Panc1 (cell line): ENCODE measurements around the gene SULT6B1. TPM values are rescaled to one million over a fixed set of nuclear protein-coding genes. Genes with fewer than 3 reads are reported as not detected.
"Not testable (repeated sequence)": the region's sequence is repeated elsewhere in the genome, so short reads cannot be mapped to it uniquely, and the experiment has no call there.

ENCODE experiments used
- ATAC-seq: fragments of 200-7000 bp; cut with Tn5 transposase; 2 replicates; pipeline ENCODE4 v1.9.1; 2020; ENCODE audit warnings: mild to moderate bottlenecking, moderate library complexity
- BruUV-seq: library from RNA; stranded (reverse); fragments of 400-500 nt; replicated peaks from 2 replicates; lab custom pipeline; 2021; lab: Mats Ljungman, UMichigan
- CTCF ChIA-PET: fragments of 300-600 bp; sonication (Branson Sonifier 250); formaldehyde crosslinking; loops from one replicate; lab custom pipeline; 2022; ENCODE audit warnings: antibody characterized with exemption; lab: Charles Lee
- POLR2A ChIA-PET: fragments of 300-600 bp; sonication (Branson Sonifier 250); formaldehyde crosslinking; loops from one replicate; lab custom pipeline; 2022; ENCODE audit warnings: antibody characterized with exemption; lab: Charles Lee
- DNase-seq: peaks from one replicate; pipeline ENCODE4 v3.0.0-alpha.2; 2010; ENCODE audit warnings: low read depth, low spot score
- H3K27ac ChIP-seq: 2 replicates; pipeline ENCODE4 v1.5.1; 2011; ENCODE audit warnings: mild to moderate bottlenecking, low read length, inconsistent platforms
- H3K27me3 ChIP-seq: fragments of 200-500 bp; sonication (Bioruptor generic); 2 replicates; pipeline ENCODE4 v1.6.0; 2014; ENCODE audit warnings: low read length, inconsistent platforms; ENCODE audit not compliant: control insufficient read depth, insufficient read depth
- H3K36me3 ChIP-seq: fragments of 200-500 bp; sonication (Bioruptor generic); 2 replicates; pipeline ENCODE4 v1.5.1; 2014; ENCODE audit warnings: inconsistent platforms, mild to moderate bottlenecking, low read length, moderate library complexity; ENCODE audit not compliant: control insufficient read depth, insufficient read depth
- H3K4me1 ChIP-seq: 2 replicates; pipeline ENCODE4 v1.5.1; 2011; ENCODE audit warnings: inconsistent platforms, mild to moderate bottlenecking, low read length, moderate library complexity; ENCODE audit not compliant: control insufficient read depth, insufficient read depth
- H3K4me3 ChIP-seq, 2 experiments: 2 replicates each; pipeline ENCODE4 v1.5.1; 2011 to 2012; ENCODE audit warnings: low read depth in 2 of 2, low read length in 2 of 2, mild to moderate bottlenecking in 2 of 2, inconsistent platforms in 1 of 2, moderate library complexity in 1 of 2
- H3K9me3 ChIP-seq: fragments of 200-500 bp; sonication (Bioruptor generic); 2 replicates; pipeline ENCODE4 v1.5.1; 2014; ENCODE audit warnings: low read depth, mild to moderate bottlenecking, inconsistent platforms, low read length, moderate library complexity; ENCODE audit not compliant: control insufficient read depth, insufficient read depth
- CTCF ChIP-seq: fragments of 450-650 bp; IDR thresholded peaks from 2 replicates; pipeline ENCODE4 v1.5.1; 2017; ENCODE audit warnings: mild to moderate bottlenecking
- POLR2AphosphoS5 ChIP-seq: IDR thresholded peaks from 2 replicates; pipeline ENCODE4 v1.6.1; 2012; ENCODE audit warnings: mild to moderate bottlenecking, low read depth, low read length, moderate library complexity
- REST ChIP-seq, 2 experiments: IDR thresholded peaks; 2 replicates each; pipeline ENCODE4 v1.6.1; 2011 to 2012; ENCODE audit warnings: low read depth in 2 of 2, control low read depth in 1 of 2, low read length in 1 of 2, mild to moderate bottlenecking in 1 of 2, moderate library complexity in 1 of 2; ENCODE audit not compliant: insufficient read depth in 1 of 2
- SIN3A ChIP-seq: IDR thresholded peaks from 2 replicates; pipeline ENCODE4 v1.6.1; 2012; ENCODE audit warnings: low read depth, mild to moderate bottlenecking, low read length, moderate library complexity, borderline replicate concordance; ENCODE audit not compliant: insufficient read depth
- TCF7L2 ChIP-seq: IDR thresholded peaks from 2 replicates; pipeline ENCODE4 v1.6.1; 2011; ENCODE audit warnings: mild to moderate bottlenecking, low read depth, low read length, inconsistent platforms
- in situ Hi-C: cut with HindIII; loops from 2 replicates; pipeline ENCODE4 v1.10.0; 2016; ENCODE audit warnings: low sequenced_read_pairs, low pct_unique_long_range_greater_than_20kb
- intact Hi-C: fragments of 100-400 bp; cut with micrococcal nuclease; formaldehyde crosslinking; loops from one replicate; pipeline ENCODE4 v1.10.0; 2022; ENCODE audit not compliant: unreplicated experiment
- total RNA-seq: library from RNA; stranded (reverse); gene quantifications from one replicate; pipeline ENCODE4 v1.2.1, GENCODE V29; 2021; ENCODE audit not compliant: unreplicated experiment

The SULT6B1 gene
- total RNA-seq, 1 experiment from 2014 or later = not detected

- no peak overlapping the region for H3K4me3 ChIP-seq
- no peaks in the 10 kb centered on the region for H3K27me3 ChIP-seq
- no TSS peak for BruUV-seq
- POLR2A ChIA-PET = no interaction called here
- ATAC-seq = no peak
- no peaks in the 10 kb centered on the region for H3K4me1 ChIP-seq
- no peak overlapping the region for H3K27ac ChIP-seq
- intact Hi-C loops = no loop called here
- H3K36me3 ChIP-seq = peaks cover 21% of the 10 kb centered on the region
- DNase-seq = no peak
- in situ Hi-C loops = no loop called here
- CTCF ChIA-PET = no interaction called here
- H3K9me3 ChIP-seq = peaks cover 1% of the 10 kb centered on the region; the same call in 1 of the 2 replicates
- TF ChIP-seq POLR2AphosphoS5 = no peak
- TF ChIP-seq SIN3A = no peak
- no peak for TF ChIP-seq REST (IDR thresholded peaks at IDR 0.05; ENCODE audit: insufficient read depth in 1 of 2, low read depth in 2 of 2, low read length in 1 of 2)
- TF ChIP-seq CTCF = no peak
- no peak for TF ChIP-seq TCF7L2
Measured at GRCh38 chr2:37198681-37199065, 10.2 kb upstream of the SULT6B1 start.

- intact Hi-C loops (no loop called here), in situ Hi-C loops (no loop called here)
- H3K27ac ChIP-seq = peak within 1 kb of the TSS; percentile 97
- peak; percentile 65 for DNase-seq
- peak; percentile 91 for ATAC-seq
- peak within 1 kb of the TSS; percentile 75 to 77 for H3K4me3 ChIP-seq
- ChIA-PET CTCF (no interaction called here), POLR2A (no interaction called here)
- no peaks in the 10 kb centered on the region for H3K4me1 ChIP-seq
- H3K9me3 ChIP-seq = no peaks in the 10 kb centered on the region
- no peaks in the 10 kb centered on the region for H3K27me3 ChIP-seq
- TF ChIP-seq REST (IDR thresholded peaks at IDR 0.05; ENCODE audit: insufficient read depth in 1 of 2, low read depth in 2 of 2, low read length in 1 of 2) (no peak), SIN3A (no peak), CTCF (no peak), POLR2AphosphoS5 (peak; percentile 92), TCF7L2 (0 out of 2 replicates have a peak, but pooled peaks have one; percentile 15)
- H3K36me3 ChIP-seq = peaks cover 7% of the 10 kb centered on the region
- no TSS peak for BruUV-seq
Measured at GRCh38 chr2:37196320-37197195, 8.1 kb upstream of the SULT6B1 start, which contains the start of gene CEBPZOS. TSS of gene CEBPZOS (plus strand) at chr2:37196496. CDS start at chr2:37199705, 3,209 bp downstream.

GRCh38 chr2:37195862-37196319 lies 7.4 kb upstream of the SULT6B1 start:
- H3K9me3 ChIP-seq, H3K4me1 ChIP-seq, H3K36me3 ChIP-seq, intact Hi-C loops, ATAC-seq, DNase-seq, in situ Hi-C loops, H3K27me3 ChIP-seq, BruUV-seq, POLR2A ChIA-PET, CTCF ChIA-PET: not testable (repeated sequence)
- peak overlapping the region; percentile 75 to 77 for H3K4me3 ChIP-seq
- H3K27ac ChIP-seq = peak overlapping the region; percentile 97
